ENCODE data around the gene PNKP.

- TF ChIP-seq CTCF (conservative IDR thresholded peaks at IDR 0.05) (no peak), ZFX (IDR thresholded peaks at IDR 0.05) (no peak)
These were observed 35.8 kb downstream of the PNKP start for GRCh38 chr19:49831592-49831991.

All from C4-2B (cell line).